ENCODE results near the gene AKR7A3.
"Not testable (repeated sequence)": the region's sequence is repeated elsewhere in the genome, so short reads cannot be mapped to it uniquely, and the experiment has no call there.

The AKR7A3 gene

GRCh38 chr1:19317126-19317910 lies 28.7 kb upstream of the AKR7A3 start:
- no peak for DNase-seq

GRCh38 chr1:19315378-19316198 lies 27.0 kb upstream of the AKR7A3 start:
- peak; percentile 87 for DNase-seq

GRCh38 chr1:19313961-19314882 lies 25.7 kb upstream of the AKR7A3 start:
- DNase-seq = no peak

- DNase-seq = no peak
Measured at GRCh38 chr1:19313636-19313959, 25.0 kb upstream of the AKR7A3 start.

GRCh38 chr1:19312782-19313635 lies 24.4 kb upstream of the AKR7A3 start:
- DNase-seq = no peak

GRCh38 chr1:19311931-19312781 lies 23.6 kb upstream of the AKR7A3 start, which contains the start of the genes AKR7A2 and SLC66A1:
Gene AKR7A2 (minus strand): TSS chr1:19312144. CDS start chr1:19312124, 20 bp downstream.
Gene SLC66A1 (plus strand): TSS chr1:19312326. CDS start chr1:19317678, 5,352 bp downstream.
- peak; percentile 78 for DNase-seq

GRCh38 chr1:19311503-19311930 lies 22.9 kb upstream of the AKR7A3 start:
- DNase-seq = no peak

- peak; percentile 24 for DNase-seq
Measured at GRCh38 chr1:19310720-19311502, 22.3 kb upstream of the AKR7A3 start.

GRCh38 chr1:19310061-19310460 lies 21.5 kb upstream of the AKR7A3 start:
- no peak for DNase-seq

GRCh38 chr1:19309123-19309813 lies 20.7 kb upstream of the AKR7A3 start:
- no peak for DNase-seq

GRCh38 chr1:19308509-19308907 lies 19.9 kb upstream of the AKR7A3 start:
- no peak for DNase-seq

- DNase-seq = no peak
Measured at GRCh38 chr1:19307794-19308508, 19.4 kb upstream of the AKR7A3 start.

- no peak for DNase-seq
Measured at GRCh38 chr1:19306941-19307340, 18.4 kb upstream of the AKR7A3 start.

- no peak for DNase-seq
Measured at GRCh38 chr1:19305880-19306279, 17.3 kb upstream of the AKR7A3 start.

GRCh38 chr1:19304081-19304480 lies 15.5 kb upstream of the AKR7A3 start:
- DNase-seq = not testable (repeated sequence)

GRCh38 chr1:19300211-19300610 lies 11.6 kb upstream of the AKR7A3 start:
- DNase-seq = peak; percentile 96

- DNase-seq = no peak
Measured at GRCh38 chr1:19294638-19295037, 6.1 kb upstream of the AKR7A3 start.

GRCh38 chr1:19289244-19289643 lies 674 bp upstream of the AKR7A3 start:
- no peak for DNase-seq

All from NCI-H2171 treated with DMSO at 0.1 percent for 48 hours (cell line).